ENCODE measurements around the gene HBA2. TPM values are rescaled to one million over a fixed set of nuclear protein-coding genes. Genes with fewer than 3 reads are reported as not detected.
"Not testable (repeated sequence)": the region's sequence is repeated elsewhere in the genome, so short reads cannot be mapped to it uniquely, and the experiment has no call there.

HBA2 gene
- total and polyA plus RNA-seq, 8 donors, result 142 to 5,766 (median 1,612) TPM

- TF ChIP-seq, protein P1, sequence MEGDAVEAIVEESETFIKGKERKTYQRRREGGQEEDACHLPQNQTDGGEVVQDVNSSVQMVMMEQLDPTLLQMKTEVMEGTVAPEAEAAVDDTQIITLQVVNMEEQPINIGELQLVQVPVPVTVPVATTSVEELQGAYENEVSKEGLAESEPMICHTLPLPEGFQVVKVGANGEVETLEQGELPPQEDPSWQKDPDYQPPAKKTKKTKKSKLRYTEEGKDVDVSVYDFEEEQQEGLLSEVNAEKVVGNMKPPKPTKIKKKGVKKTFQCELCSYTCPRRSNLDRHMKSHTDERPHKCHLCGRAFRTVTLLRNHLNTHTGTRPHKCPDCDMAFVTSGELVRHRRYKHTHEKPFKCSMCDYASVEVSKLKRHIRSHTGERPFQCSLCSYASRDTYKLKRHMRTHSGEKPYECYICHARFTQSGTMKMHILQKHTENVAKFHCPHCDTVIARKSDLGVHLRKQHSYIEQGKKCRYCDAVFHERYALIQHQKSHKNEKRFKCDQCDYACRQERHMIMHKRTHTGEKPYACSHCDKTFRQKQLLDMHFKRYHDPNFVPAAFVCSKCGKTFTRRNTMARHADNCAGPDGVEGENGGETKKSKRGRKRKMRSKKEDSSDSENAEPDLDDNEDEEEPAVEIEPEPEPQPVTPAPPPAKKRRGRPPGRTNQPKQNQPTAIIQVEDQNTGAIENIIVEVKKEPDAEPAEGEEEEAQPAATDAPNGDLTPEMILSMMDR (IDR thresholded peaks at IDR 0.05), result no peak
- Histone ChIP-seq H3K36me3 (no peaks in the 10 kb centered on the region), H3K27me3 (peaks cover 11 to 55% of the 10 kb centered on the region in 2 donors), H3K9me3 (no peaks in the 10 kb centered on the region), H3K4me1 (peaks cover 8 to 11% of the 10 kb centered on the region in 2 donors), H3K27ac (no peak overlapping the region), H3K4me3 (peak overlapping the region in 1 of 2 donors; percentile 43)
- no peak for ATAC-seq
- intact Hi-C loops (cut with DNase I), result no loop called here
- no peak for DNase-seq
Observed at GRCh38 chr16:155031-155398, 17.7 kb upstream of the HBA2 start.

- H3K27ac ChIP-seq, result no peak overlapping the region
- peaks cover 8 to 10% of the 10 kb centered on the region in 2 donors for H3K4me1 ChIP-seq
- intact Hi-C loops (cut with DNase I), result no loop called here
- no peaks in the 10 kb centered on the region for H3K9me3 ChIP-seq
- ATAC-seq (no peak), DNase-seq (no peak)
- TF ChIP-seq, protein P1 (IDR thresholded peaks at IDR 0.05), result no peak
- H3K27me3 ChIP-seq, result peaks cover 11 to 68% of the 10 kb centered on the region in 2 donors
- H3K4me3 ChIP-seq, result no peak overlapping the region
- H3K36me3 ChIP-seq, result no peaks in the 10 kb centered on the region
Observed at GRCh38 chr16:159136-159849, 13.4 kb upstream of the HBA2 start.

GRCh38 chr16:160242-160641 lies 12.4 kb upstream of the HBA2 start:
- intact Hi-C loops (cut with DNase I); H3K4me3 ChIP-seq; H3K36me3 ChIP-seq; ATAC-seq; DNase-seq; H3K27ac ChIP-seq; H3K9me3 ChIP-seq; H3K4me1 ChIP-seq: not testable (repeated sequence)
- H3K27me3 ChIP-seq, result peaks cover 9 to 63% of the 10 kb centered on the region in 2 donors

DNA sequence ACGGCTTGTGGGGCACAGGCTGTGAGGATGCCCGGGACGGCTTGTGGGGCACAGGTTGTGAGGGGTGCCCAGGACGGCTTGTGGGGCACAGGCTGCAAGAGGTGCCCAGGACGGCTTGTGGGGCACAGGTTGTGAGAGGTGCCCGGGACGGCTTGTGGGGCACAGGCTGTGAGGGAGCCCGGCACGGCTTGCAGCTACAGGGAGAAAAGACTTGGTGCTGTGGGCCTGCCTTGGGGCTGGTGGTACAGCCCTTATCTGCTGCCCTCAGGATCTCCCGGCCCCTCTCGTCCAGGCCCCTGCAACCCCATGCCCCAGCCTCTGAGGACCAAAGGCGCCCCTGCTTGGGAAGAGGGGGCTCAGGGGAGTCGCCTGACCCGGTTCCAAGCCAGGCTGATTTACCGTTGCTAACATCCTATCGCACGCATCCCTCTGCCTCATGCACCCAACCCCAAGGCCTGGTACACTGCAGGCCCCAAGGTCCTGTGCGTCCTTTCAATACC lies 11.9 kb upstream of the HBA2 start:
- Histone ChIP-seq H3K9me3 (no peaks in the 10 kb centered on the region), H3K27me3 (peaks cover 14 to 63% of the 10 kb centered on the region in 2 donors), H3K4me1 (peaks cover 7 to 8% of the 10 kb centered on the region in 2 donors), H3K27ac (no peak overlapping the region), H3K36me3 (no peaks in the 10 kb centered on the region), H3K4me3 (no peak overlapping the region)
- TF ChIP-seq, protein P1 (IDR thresholded peaks at IDR 0.05), result no peak
- ATAC-seq (no peak), DNase-seq (no peak)
- intact Hi-C loops (cut with DNase I), result no loop called here

DNA sequence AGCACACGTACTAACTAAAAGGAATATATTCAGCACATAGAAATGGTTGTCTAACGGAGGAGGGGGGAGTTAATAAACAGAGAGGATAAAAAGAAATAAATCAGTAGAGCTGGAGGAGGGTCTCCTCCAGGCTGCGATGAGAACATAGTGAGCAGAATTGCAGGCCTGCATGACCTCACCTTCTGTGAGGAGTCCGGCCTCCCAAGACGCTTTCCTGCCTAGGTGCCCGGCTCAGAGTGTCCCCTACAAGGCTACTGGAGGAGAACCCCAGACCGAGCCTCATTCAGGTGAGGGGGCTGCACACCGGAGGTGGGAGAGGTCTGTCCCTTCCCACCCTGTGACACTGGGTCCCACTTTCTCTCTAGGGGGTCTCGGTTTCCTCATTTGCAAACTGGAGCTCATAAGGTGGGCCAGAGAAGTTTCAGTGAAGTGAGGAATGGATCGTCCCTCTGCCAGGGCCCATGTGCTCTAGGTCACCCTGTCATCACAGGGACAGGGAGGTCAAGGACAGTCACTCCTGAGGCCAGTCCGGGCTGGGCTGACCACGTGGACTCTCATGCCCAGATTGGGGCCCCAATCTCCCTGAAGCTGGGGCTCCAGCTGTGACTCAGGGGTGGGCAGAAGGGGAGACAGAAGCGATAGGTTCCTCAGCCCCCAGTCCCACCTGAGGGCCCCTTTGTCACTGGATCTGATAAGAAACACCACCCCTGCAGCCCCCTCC lies 10.2 kb upstream of the HBA2 start:
- H3K36me3 ChIP-seq, result no peaks in the 10 kb centered on the region
- H3K4me1 ChIP-seq, result peaks cover 10 to 21% of the 10 kb centered on the region in 2 donors
- TF ChIP-seq, protein P1 (IDR thresholded peaks at IDR 0.05), result no peak
- intact Hi-C loops (cut with DNase I), result no loop called here
- ATAC-seq (no peak), DNase-seq (no peak)
- no peaks in the 10 kb centered on the region for H3K9me3 ChIP-seq
- H3K4me3 ChIP-seq, result no peak overlapping the region
- H3K27me3 ChIP-seq, result peaks cover 25 to 63% of the 10 kb centered on the region in 2 donors
- no peak overlapping the region for H3K27ac ChIP-seq

GRCh38 chr16:163139-163538 lies 9.5 kb upstream of the HBA2 start:
- intact Hi-C loops (cut with DNase I), result not testable (repeated sequence)

DNA sequence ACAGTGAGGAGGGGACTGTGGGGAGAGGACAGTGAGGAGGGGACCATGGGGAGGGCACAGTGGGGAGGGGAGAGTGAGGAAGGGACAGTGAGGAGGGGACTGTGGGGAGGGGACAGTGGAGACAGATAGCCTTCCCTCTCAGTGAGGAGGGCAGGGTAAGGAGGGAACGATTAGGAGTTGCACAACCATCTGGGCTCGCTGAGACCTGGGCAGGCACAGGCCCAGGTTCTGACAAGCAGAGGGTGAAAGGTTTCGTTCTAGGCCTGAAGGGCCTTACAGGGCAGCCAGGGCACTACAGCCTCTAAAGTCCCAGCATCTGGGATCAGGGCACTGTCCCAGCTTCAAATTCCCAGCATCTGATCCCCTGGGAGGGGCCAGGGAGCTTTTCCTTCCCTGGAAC lies 9.0 kb upstream of the HBA2 start:
- H3K4me3 ChIP-seq; H3K36me3 ChIP-seq; H3K9me3 ChIP-seq; H3K27ac ChIP-seq; intact Hi-C loops (cut with DNase I); DNase-seq: not testable (repeated sequence)
- peak; percentile 49 for ATAC-seq
- peaks cover 10 to 21% of the 10 kb centered on the region in 2 donors for H3K4me1 ChIP-seq
- H3K27me3 ChIP-seq, result peaks cover 36 to 64% of the 10 kb centered on the region in 2 donors

More at GRCh38 chr16:163139-163538, 9.5 kb upstream of the HBA2 start:
- H3K9me3 ChIP-seq, ATAC-seq, H3K27ac ChIP-seq, H3K4me3 ChIP-seq, DNase-seq, H3K36me3 ChIP-seq: not testable (repeated sequence)
- Histone ChIP-seq H3K4me1 (peaks cover 10 to 21% of the 10 kb centered on the region in 2 donors), H3K27me3 (peaks cover 32 to 63% of the 10 kb centered on the region in 2 donors)

- DNase-seq; ATAC-seq; intact Hi-C loops (cut with DNase I); H3K36me3 ChIP-seq; H3K4me3 ChIP-seq; H3K9me3 ChIP-seq; H3K27ac ChIP-seq: not testable (repeated sequence)
- Histone ChIP-seq H3K27me3 (peaks cover 36 to 69% of the 10 kb centered on the region in 2 donors), H3K4me1 (peaks cover 10 to 21% of the 10 kb centered on the region in 2 donors)
Observed at GRCh38 chr16:164134-164823, 8.4 kb upstream of the HBA2 start.

Data from left lung (tissue), 10 donors.